Activated CD8-positive, alpha-beta memory T cell treated with anti-CD3 and anti-CD28 coated beads for 48 hours (primary cell): Measurements from ENCODE around the gene LRMDA.

Experiments
- DNase-seq, 3 experiments: peaks; one replicate each; pipeline ENCODE4 v3.0.0-alpha.2; 2020; ENCODE audit warnings: low read depth in 2 of 3, low spot score in 2 of 3

The LRMDA gene

GRCh38 chr10:76002262-76002854 is 570.9 kb downstream of the LRMDA start:
- DNase-seq, result no peak

- no peak for DNase-seq
Observed at GRCh38 chr10:76007667-76008181, 576.3 kb downstream of the LRMDA start.

- DNase-seq, result no peak
Observed at GRCh38 chr10:76009531-76009930, 578.1 kb downstream of the LRMDA start.

GRCh38 chr10:76010703-76011102 is 579.3 kb downstream of the LRMDA start:
- DNase-seq, result no peak

- no peak for DNase-seq
Observed at GRCh38 chr10:76012716-76013327, 581.4 kb downstream of the LRMDA start.

- DNase-seq, result no peak
Observed at GRCh38 chr10:76015245-76015644, 583.8 kb downstream of the LRMDA start.

GRCh38 chr10:76017026-76017732 is 585.8 kb downstream of the LRMDA start:
- DNase-seq, result no peak

GRCh38 chr10:76017733-76018433 is 586.5 kb downstream of the LRMDA start:
- no peak for DNase-seq

- DNase-seq, result no peak
Observed at GRCh38 chr10:76020630-76021029, 589.2 kb downstream of the LRMDA start.

- DNase-seq, result no peak
Observed at GRCh38 chr10:76021398-76021797, 590.0 kb downstream of the LRMDA start.

GRCh38 chr10:76022366-76022765 is 590.9 kb downstream of the LRMDA start:
- DNase-seq, result no peak

GRCh38 chr10:76023007-76023406 is 591.6 kb downstream of the LRMDA start:
- no peak for DNase-seq

GRCh38 chr10:76024460-76025123 is 593.2 kb downstream of the LRMDA start:
- no peak for DNase-seq

GRCh38 chr10:76025124-76025477 is 593.7 kb downstream of the LRMDA start:
- no peak for DNase-seq

- DNase-seq, result no peak
Observed at GRCh38 chr10:76026176-76026771, 594.9 kb downstream of the LRMDA start.

- DNase-seq, result no peak
Observed at GRCh38 chr10:76026905-76027304, 595.5 kb downstream of the LRMDA start.

GRCh38 chr10:76029782-76030181 is 598.4 kb downstream of the LRMDA start:
- DNase-seq, result no peak

GRCh38 chr10:76031099-76031498 is 599.7 kb downstream of the LRMDA start:
- DNase-seq, result no peak

GRCh38 chr10:76031769-76032699 is 600.6 kb downstream of the LRMDA start:
- DNase-seq, result no peak

- no peak for DNase-seq
Observed at GRCh38 chr10:76032700-76033039, 601.2 kb downstream of the LRMDA start.
